Measurements from ENCODE around the gene ANKRD65.
"Not testable (repeated sequence)": the region's sequence is repeated elsewhere in the genome, so short reads cannot be mapped to it uniquely, and the experiment has no call there.

The ANKRD65 gene

DNA sequence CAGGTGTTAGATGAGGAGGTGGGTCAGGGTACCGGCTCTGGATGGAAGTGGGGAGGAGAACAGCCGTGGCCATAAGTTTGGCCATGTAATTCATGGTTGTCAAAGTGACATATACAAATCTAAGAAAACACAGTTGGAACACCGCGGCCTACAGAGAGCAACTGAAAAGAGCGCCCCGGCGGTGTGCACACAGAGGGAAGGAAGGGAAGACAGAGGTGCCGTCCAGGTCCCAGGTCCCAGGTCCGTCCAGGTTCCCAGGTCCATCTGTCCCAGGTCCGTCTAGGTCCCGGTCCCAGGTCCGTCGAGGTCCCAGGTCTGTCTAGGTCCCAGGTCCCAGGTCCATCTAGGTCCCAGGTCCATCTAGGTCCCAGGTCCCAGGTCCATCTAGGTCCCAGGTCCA is 9.4 kb downstream of the ANKRD65 start:
- no peak for DNase-seq (ENCODE audit: low read depth in 2 of 2)
- no peak overlapping the region for H3K4me3 ChIP-seq (replicated peaks in 1 of 2; ENCODE audit: low read depth in 2 of 2, low read length in 2 of 2)
- TF ChIP-seq, protein P1, sequence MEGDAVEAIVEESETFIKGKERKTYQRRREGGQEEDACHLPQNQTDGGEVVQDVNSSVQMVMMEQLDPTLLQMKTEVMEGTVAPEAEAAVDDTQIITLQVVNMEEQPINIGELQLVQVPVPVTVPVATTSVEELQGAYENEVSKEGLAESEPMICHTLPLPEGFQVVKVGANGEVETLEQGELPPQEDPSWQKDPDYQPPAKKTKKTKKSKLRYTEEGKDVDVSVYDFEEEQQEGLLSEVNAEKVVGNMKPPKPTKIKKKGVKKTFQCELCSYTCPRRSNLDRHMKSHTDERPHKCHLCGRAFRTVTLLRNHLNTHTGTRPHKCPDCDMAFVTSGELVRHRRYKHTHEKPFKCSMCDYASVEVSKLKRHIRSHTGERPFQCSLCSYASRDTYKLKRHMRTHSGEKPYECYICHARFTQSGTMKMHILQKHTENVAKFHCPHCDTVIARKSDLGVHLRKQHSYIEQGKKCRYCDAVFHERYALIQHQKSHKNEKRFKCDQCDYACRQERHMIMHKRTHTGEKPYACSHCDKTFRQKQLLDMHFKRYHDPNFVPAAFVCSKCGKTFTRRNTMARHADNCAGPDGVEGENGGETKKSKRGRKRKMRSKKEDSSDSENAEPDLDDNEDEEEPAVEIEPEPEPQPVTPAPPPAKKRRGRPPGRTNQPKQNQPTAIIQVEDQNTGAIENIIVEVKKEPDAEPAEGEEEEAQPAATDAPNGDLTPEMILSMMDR (IDR thresholded peaks at IDR 0.05; ENCODE audit: low read depth, low read length): no peak

DNA sequence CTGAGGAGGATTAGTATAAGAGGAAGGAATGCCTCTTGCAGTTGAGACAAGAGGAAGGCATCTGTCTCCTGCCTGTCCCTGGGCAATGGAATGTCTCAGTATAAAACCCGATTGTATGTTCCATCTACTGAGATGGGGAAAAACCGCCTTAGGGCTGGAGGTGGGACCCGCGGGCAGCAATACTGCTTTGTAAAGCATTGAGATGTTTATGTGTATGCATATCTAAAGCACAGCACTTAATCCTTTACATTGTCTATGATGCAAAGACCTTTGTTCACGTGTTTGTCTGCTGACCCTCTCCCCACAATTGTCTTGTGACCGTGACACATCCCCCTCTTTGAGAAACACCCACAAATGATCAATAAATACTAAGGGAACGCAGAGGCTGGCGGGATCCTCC is 10.8 kb downstream of the ANKRD65 start:
- not testable (repeated sequence) for H3K4me3 ChIP-seq (replicated peaks in 1 of 2; ENCODE audit: low read depth in 2 of 2, low read length in 2 of 2); DNase-seq (ENCODE audit: low read depth in 2 of 2)

DNA sequence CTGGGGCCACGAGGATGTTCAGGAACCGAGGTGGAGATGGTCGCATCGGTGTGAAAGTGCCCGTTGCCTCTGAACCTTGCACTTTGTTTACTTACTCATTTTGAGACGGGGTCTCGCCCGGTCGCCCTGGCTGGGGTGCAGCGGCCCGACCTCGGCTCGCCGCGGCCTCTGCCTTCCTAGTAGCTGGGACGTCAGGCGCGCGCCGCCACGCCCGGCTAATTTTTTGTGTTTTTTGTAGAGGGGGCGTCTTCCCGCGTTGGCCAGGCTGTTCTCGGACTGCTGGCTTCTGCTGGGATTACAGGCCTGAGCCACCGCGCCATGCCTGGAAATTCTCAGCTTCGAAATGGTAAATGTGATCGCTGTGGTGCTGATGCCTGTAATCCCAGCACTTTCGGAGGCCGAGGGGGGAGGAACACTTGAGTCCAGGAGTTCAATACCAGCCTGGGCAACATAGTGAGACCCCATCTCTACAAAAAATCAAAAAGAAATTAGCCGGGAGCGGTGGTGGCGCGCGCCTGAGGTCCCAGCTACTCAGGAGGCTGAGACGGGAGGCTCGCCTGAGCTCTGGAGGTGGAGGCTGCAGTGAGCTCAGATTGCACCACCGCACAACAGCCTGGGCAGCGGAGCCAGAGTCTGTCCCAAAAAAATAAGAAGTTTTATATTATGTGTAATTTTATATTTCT is 13.3 kb downstream of the ANKRD65 start:
- TF ChIP-seq, protein P1 (IDR thresholded peaks at IDR 0.05; ENCODE audit: low read depth, low read length): peak; percentile 18
- H3K4me3 ChIP-seq (replicated peaks in 1 of 2; ENCODE audit: low read depth in 2 of 2, low read length in 2 of 2): peak overlapping the region; percentile 77 to 85
- peak; percentile 48 to 53 for DNase-seq (ENCODE audit: low read depth in 2 of 2)

DNA sequence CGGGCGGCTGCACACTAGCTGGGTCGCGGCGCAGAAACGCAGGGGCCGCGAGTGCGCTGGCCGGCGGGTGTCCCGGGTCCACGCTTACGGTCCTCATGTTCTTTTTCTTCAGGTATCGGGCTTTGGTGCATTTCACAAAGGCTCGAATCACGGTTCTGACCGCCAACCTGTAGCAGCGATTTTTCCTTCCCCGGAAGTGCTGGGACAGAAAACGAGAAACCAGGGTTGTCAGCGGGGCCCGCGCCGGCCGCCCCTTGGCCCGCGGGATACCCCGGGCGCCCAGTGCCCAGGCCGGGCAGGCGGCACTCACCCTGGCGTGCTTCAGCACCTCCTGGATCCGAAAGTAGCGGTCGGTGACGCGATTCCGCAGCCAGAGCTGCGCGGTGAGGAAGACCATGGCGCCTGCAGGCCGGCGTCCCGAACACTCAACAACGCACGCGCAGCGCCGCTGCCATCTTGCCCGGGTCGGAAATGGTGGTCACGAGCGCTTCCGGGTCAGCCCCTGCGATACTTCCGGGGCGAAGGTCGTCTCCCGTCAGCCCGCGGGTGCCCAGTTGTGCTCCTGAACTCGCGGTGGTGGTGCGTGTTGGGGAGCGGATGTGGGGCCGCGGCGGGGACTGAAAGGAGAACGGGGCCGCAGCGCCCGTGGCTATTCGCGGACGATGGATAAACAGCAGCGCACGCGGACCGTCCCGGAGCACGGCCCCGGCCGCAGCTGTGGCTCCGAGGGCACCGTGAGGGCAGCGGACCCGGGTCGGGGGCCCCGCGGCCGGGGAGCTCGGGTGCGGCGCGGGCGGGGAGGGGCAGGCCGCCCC is 14.0 kb downstream of the ANKRD65 start, which contains the start of gene MRPL20:
Gene MRPL20, minus strand, starts transcription at position 473 of the 815 bp plus-strand sequence. Its CDS starts 76 bp downstream, at position 397.
- TF ChIP-seq, protein P1 (IDR thresholded peaks at IDR 0.05; ENCODE audit: low read depth, low read length): no peak
- peak; percentile 87 to 91 for DNase-seq (ENCODE audit: low read depth in 2 of 2)
- peak within 1 kb of the TSS; percentile 77 to 85 for H3K4me3 ChIP-seq (replicated peaks in 1 of 2; ENCODE audit: low read depth in 2 of 2, low read length in 2 of 2)

DNA sequence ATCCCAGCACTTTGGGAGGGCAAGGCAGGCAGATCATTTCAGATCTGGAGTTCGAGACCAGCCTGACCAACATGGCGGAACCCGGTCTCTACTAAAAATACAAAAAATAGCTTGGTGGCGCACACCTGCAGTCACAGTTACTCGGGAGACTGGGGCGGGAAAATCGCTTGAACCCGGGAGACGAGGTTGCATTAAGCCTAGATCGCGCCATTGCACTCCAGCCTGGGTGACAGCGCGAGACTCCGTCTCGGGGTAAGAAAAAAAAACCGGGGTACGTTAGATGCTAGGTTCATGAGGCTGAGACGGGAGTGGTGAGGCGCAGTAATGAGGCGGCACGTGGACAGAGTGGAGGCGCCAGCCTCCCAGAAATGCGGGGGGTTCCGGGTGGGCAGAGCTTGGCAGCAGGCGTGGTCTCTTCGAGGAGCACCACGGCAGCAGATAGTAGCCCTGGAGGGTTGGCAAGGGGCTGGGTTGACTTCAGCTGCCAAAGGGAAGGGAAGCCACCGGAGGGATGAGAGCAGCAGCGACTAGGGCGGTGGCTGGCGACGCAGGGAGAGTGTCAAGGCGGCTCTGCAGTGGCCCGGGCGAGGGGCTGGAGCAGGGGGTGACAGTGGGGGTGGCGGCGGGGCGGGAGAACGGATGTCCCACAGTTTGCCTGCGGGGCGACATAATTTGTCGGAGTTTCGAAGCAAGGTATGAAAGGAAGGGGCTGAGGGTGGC is 14.8 kb downstream of the ANKRD65 start:
- H3K4me3 ChIP-seq (replicated peaks in 1 of 2; ENCODE audit: low read depth in 2 of 2, low read length in 2 of 2): peak overlapping the region; percentile 77 to 85
- DNase-seq (ENCODE audit: low read depth in 2 of 2): no peak
- TF ChIP-seq, protein P1 (IDR thresholded peaks at IDR 0.05; ENCODE audit: low read depth, low read length): no peak

DNA sequence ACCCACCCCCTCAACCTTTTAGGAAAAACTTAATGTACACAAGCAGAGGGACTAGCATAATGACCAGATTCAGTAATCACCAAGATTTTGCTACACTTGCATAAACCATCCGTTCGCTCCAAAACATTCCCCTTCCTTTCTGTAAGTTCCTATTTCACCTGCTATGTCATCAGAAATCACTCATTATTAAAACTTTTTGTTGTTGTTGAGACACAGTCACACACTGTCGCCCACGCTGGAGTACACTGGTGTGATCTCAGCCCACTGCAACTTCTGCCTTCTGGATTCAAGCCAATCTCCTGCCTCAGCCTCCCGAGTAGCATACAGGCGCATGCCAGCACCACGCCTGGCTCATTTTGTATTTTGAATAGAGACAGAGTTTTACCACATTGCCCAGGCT is 17.4 kb downstream of the ANKRD65 start:
- DNase-seq (ENCODE audit: low read depth in 2 of 2): no peak
- TF ChIP-seq, protein P1 (IDR thresholded peaks at IDR 0.05; ENCODE audit: low read depth, low read length): no peak
- no peak overlapping the region for H3K4me3 ChIP-seq (replicated peaks in 1 of 2; ENCODE audit: low read depth in 2 of 2, low read length in 2 of 2)

DNA sequence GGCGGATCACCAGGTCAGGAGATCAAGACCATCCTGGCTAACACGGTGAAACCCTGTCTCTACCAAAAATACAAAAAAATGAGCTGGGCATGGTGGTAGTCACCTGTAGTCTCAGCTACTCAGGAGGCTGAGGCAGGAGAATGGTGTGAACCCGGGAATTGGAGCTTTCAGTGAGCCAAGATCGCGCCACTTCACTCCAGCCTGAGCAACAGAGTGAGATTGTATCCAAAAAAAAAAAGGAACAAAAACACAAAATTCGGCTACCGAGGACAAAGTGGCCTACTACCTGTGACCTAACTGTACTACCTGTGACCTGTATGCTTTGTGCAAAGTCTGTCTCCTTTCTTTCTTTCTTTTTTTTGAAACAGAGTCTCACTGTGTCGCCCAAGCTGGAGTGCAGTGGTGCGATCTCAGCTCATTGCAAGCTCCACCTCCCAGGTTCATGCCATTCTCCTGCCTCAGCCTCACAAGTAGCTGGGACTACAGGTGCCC is 18.1 kb downstream of the ANKRD65 start:
- H3K4me3 ChIP-seq (replicated peaks in 1 of 2; ENCODE audit: low read depth in 2 of 2, low read length in 2 of 2); DNase-seq (ENCODE audit: low read depth in 2 of 2): not testable (repeated sequence)
